Measurements from ENCODE around the gene STAC. TPM values are rescaled to one million over a fixed set of nuclear protein-coding genes. Genes with fewer than 3 reads are reported as not detected.

The STAC gene
- total and polyA plus RNA-seq, 9 of the 15 experiments (the other 6 are each of a cell fraction or from before 2014, with no cell fraction given), result 0.11 TPM; not detected in 8

GRCh38 chr3:36455406-36455805 is 75.1 kb downstream of the STAC start (continued):
- TF ChIP-seq CREB3 (tag; conservative IDR thresholded peaks at IDR 0.05; ENCODE audit: low read depth) (no peak), ZNF197 (CRISPR knock-in tag; IDR thresholded peaks at IDR 0.05; ENCODE audit: low read depth) (no peak), ZNF232 (CRISPR knock-in tag; IDR thresholded peaks at IDR 0.05) (no peak), ESRRB (CRISPR knock-in tag; IDR thresholded peaks at IDR 0.05; ENCODE audit: borderline replicate concordance) (no peak), PCBP2 (IDR thresholded peaks at IDR 0.05; ENCODE audit: low read depth, low read length, poor library complexity, severe bottlenecking) (no peak), NFIX (CRISPR knock-in tag; IDR thresholded peaks at IDR 0.05; ENCODE audit: low read depth) (no peak), MNT (conservative IDR thresholded peaks at IDR 0.05) (no peak)

GRCh38 chr3:36456784-36457183 is 76.5 kb downstream of the STAC start:
- 5% methylated on average over 4 of the region's 4 CpGs for WGBS (ENCODE audit: insufficient coverage, low coverage, missing lambda C conversion rate)
- in situ Hi-C loops (cut with MboI), result no loop called here
- no peak for TF ChIP-seq ATF1 (CRISPR knock-in tag; IDR thresholded peaks at IDR 0.05)
- TF ChIP-seq ATF1 (tag; IDR thresholded peaks at IDR 0.05), result no peak
- TF ChIP-seq ZNF655 (CRISPR knock-in tag; IDR thresholded peaks at IDR 0.05), result no peak
- TF ChIP-seq DDX20 (tag; IDR thresholded peaks at IDR 0.05; ENCODE audit: low read depth), result no peak
- no peak for TF ChIP-seq CHCHD3 (CRISPR knock-in tag; IDR thresholded peaks at IDR 0.05)
- no peak for TF ChIP-seq NFE2 (IDR thresholded peaks at IDR 0.05; ENCODE audit: low read depth)
- TF ChIP-seq DLX4 (CRISPR knock-in tag; IDR thresholded peaks at IDR 0.05), result no peak
- no peak for TF ChIP-seq DNMT1 (IDR thresholded peaks at IDR 0.05)

More at GRCh38 chr3:36456784-36457183, 76.5 kb downstream of the STAC start:
- no peaks in the 10 kb centered on the region for H3K9me3 ChIP-seq (replicated peaks; ENCODE audit: control insufficient read depth, insufficient read depth, low read depth, low read length)
- ATAC-seq (no peak), FAIRE-seq (no peak), DNase-seq (ENCODE audit: extremely low read depth in 1 of 4, low spot score in 3 of 4) (no peak)
- H3K9ac ChIP-seq (ENCODE audit: insufficient read depth in 1 of 2, low read depth in 2 of 2, low read length in 2 of 2), result no peak overlapping the region
- POLR2A ChIA-PET, result no interaction called here
- H3K9me1 ChIP-seq (ENCODE audit: control insufficient read depth, insufficient read depth, low read length), result no peaks in the 10 kb centered on the region
- intact Hi-C loops (cut with micrococcal nuclease), result no loop called here
- H3K27me3 ChIP-seq (ENCODE audit: control insufficient read depth in 2 of 2, insufficient read depth in 2 of 2, low read length in 2 of 2), result no peaks in the 10 kb centered on the region
- BruUV-seq (replicated peaks), result no TSS peak
- H3K27ac ChIP-seq (ENCODE audit: extremely low read depth, low read depth, low read length), result no peak overlapping the region
- no peak overlapping the region for H3K4me2 ChIP-seq (ENCODE audit: insufficient read depth, low read length)
- H3K4me3 ChIP-seq, result no peak overlapping the region
- no peaks in the 10 kb centered on the region for H4K20me1 ChIP-seq (replicated peaks; ENCODE audit: control insufficient read depth, insufficient read depth, low read length)
- H2AFZ ChIP-seq (ENCODE audit: low read depth, low read length), result no peak overlapping the region
- no peaks in the 10 kb centered on the region for H3K79me2 ChIP-seq (ENCODE audit: control insufficient read depth, insufficient read depth, low read length)
- no peaks in the 10 kb centered on the region; a peak in 1 of 5 replicates for H3K4me1 ChIP-seq (replicated peaks in 1 of 2; ENCODE audit: control insufficient read depth in 2 of 2, insufficient read depth in 2 of 2, low read length in 2 of 2)
- CTCF ChIA-PET (ENCODE audit: low intra/inter-chr PET ratio), result no interaction called here
- H3K36me3 ChIP-seq (ENCODE audit: control insufficient read depth, insufficient read depth, low read length), result no peaks in the 10 kb centered on the region

Data from K562 (cell line).